SK-N-SH treated with all-trans-retinoic acid at 6 μM for 48 hours (cell line): ENCODE results near the gene CYREN.

Experiments used
- BACH2 ChIP-seq: fragments of 250-450 bp; sonication (Bioruptor Pico); IDR thresholded peaks from 2 replicates; pipeline ENCODE4 v1.9.0; 2021; ENCODE audit warnings: mild to moderate bottlenecking, borderline replicate concordance
- CREB5 ChIP-seq: fragments of 250-450 bp; sonication (Bioruptor Pico); IDR thresholded peaks from 2 replicates; pipeline ENCODE4 v1.5.1; 2020; ENCODE audit warnings: low read depth, mild to moderate bottlenecking, moderate library complexity
- ISL1 ChIP-seq: fragments of 250-450 bp; sonication (Bioruptor Pico); IDR thresholded peaks from 2 replicates; pipeline ENCODE4 v2.1.2; 2022; ENCODE audit warnings: mild to moderate bottlenecking, moderate library complexity
- OSR1 ChIP-seq: fragments of 250-450 bp; sonication (Bioruptor Pico); IDR thresholded peaks from 2 replicates; pipeline ENCODE4 v1.8.0; 2022; ENCODE audit warnings: moderate library complexity, mild to moderate bottlenecking, inconsistent platforms
- PATZ1 ChIP-seq: fragments of 250-450 bp; sonication (Bioruptor Pico); IDR thresholded peaks from 2 replicates; pipeline ENCODE4 v1.8.0; 2020; ENCODE audit warnings: mild to moderate bottlenecking, moderate library complexity, borderline replicate concordance
- PPARA ChIP-seq: fragments of 250-450 bp; sonication (Bioruptor Pico); IDR thresholded peaks from 2 replicates; pipeline ENCODE4 v1.5.0; 2020; ENCODE audit warnings: mild to moderate bottlenecking, borderline replicate concordance
- SNAI2 ChIP-seq: fragments of 250-450 bp; sonication (Bioruptor Pico); IDR thresholded peaks from 2 replicates; pipeline ENCODE4 v1.5.0; 2020; ENCODE audit warnings: mild to moderate bottlenecking, moderate library complexity
- TCF4 ChIP-seq: fragments of 250-450 bp; sonication (Bioruptor Pico); IDR thresholded peaks from 2 replicates; pipeline ENCODE4 v1.8.0; 2021; ENCODE audit warnings: mild to moderate bottlenecking, moderate library complexity, borderline replicate concordance
- ZC3H10 ChIP-seq: fragments of 250-450 bp; sonication (Bioruptor Pico); IDR thresholded peaks from 2 replicates; pipeline ENCODE4 v1.5.1; 2021; ENCODE audit warnings: mild to moderate bottlenecking, moderate library complexity
- ZFP3 ChIP-seq: fragments of 250-450 bp; sonication (Bioruptor Pico); IDR thresholded peaks from 2 replicates; pipeline ENCODE4 v1.5.0; 2020; ENCODE audit warnings: mild to moderate bottlenecking, moderate library complexity
- ZNF565 ChIP-seq: fragments of 450-650 bp; formaldehyde crosslinking; conservative IDR thresholded peaks from 2 replicates; pipeline ENCODE4 v1.5.0; 2020; ENCODE audit warnings: low read depth, mild to moderate bottlenecking, moderate library complexity
- ZNF70 ChIP-seq: fragments of 450-650 bp; formaldehyde crosslinking; IDR thresholded peaks from 2 replicates; pipeline ENCODE4 v1.5.0; 2020; ENCODE audit warnings: mild to moderate bottlenecking, moderate library complexity
- ZNF8 ChIP-seq: fragments of 450-650 bp; formaldehyde crosslinking; IDR thresholded peaks from 2 replicates; pipeline ENCODE4 v1.5.0; 2020; ENCODE audit warnings: mild to moderate bottlenecking, moderate library complexity

DNA sequence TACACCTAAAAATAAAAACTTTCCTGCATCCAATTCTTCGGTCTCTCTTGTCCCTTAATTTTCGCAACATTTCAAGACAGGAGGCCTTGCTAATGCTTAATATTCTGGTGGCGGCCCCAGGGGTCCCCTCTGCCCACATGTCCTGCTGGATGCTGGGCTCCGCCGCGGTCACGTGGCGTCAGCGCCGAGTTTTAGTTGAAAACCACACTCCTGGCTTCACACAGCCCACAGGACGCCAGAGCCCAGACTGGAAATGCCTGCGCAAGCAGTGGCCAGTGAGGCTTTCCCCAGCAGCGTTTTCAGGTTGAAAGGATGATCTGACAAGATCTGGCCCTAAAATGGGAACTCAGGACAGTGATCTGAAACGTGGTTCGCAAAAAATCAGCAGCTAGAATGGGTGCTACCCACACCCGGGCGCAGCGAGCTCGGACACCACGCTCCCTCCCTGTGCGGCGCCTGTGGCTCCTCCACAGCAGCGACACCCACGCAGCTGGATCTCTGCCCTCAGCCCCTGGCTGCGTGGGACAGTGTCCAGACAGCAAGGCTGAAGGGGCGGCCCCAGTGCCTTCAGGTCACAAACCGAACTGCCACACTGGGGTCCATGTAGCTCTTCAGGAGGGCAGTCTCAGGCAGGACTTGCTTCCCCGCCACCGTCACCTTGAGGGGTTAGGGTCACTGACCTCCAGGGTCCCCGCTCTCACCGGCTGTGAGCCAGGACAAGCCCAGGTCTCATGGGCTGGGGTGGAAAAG lies 11.6 kb upstream of the CYREN start:
- TF ChIP-seq PATZ1, result no peak
- TF ChIP-seq ZNF565 (CRISPR knock-in tag), result no peak
- TF ChIP-seq ZNF70 (CRISPR knock-in tag), result no peak
- TF ChIP-seq ZNF8, result no peak
- TF ChIP-seq ISL1, result no peak
- no peak for TF ChIP-seq ZFP3 (CRISPR knock-in tag)
- TF ChIP-seq PPARA (CRISPR knock-in tag), result no peak
- TF ChIP-seq SNAI2, result no peak
- no peak for TF ChIP-seq BACH2 (CRISPR knock-in tag)
- TF ChIP-seq CREB5 (CRISPR knock-in tag), result no peak
- TF ChIP-seq ZC3H10 (CRISPR knock-in tag), result no peak
- TF ChIP-seq OSR1 (CRISPR knock-in tag), result no peak
- TF ChIP-seq TCF4 (CRISPR knock-in tag), result no peak
